ENCODE data around the gene BBS4.

GRCh38 chr15:72778796-72779195, 92.8 kb downstream of the BBS4 start:
- TF ChIP-seq POLR2A (IDR thresholded peaks at IDR 0.05): no peak
- TF ChIP-seq, protein P1, sequence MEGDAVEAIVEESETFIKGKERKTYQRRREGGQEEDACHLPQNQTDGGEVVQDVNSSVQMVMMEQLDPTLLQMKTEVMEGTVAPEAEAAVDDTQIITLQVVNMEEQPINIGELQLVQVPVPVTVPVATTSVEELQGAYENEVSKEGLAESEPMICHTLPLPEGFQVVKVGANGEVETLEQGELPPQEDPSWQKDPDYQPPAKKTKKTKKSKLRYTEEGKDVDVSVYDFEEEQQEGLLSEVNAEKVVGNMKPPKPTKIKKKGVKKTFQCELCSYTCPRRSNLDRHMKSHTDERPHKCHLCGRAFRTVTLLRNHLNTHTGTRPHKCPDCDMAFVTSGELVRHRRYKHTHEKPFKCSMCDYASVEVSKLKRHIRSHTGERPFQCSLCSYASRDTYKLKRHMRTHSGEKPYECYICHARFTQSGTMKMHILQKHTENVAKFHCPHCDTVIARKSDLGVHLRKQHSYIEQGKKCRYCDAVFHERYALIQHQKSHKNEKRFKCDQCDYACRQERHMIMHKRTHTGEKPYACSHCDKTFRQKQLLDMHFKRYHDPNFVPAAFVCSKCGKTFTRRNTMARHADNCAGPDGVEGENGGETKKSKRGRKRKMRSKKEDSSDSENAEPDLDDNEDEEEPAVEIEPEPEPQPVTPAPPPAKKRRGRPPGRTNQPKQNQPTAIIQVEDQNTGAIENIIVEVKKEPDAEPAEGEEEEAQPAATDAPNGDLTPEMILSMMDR (IDR thresholded peaks at IDR 0.05): no peak
